HG03139 (cell line): Measurements from ENCODE around the gene PAPPA.

Source experiments
- ATAC-seq: cut with Tn5 transposase; IDR thresholded peaks from one replicate; pipeline ENCODE4 v1.9.1; 2021; ENCODE audit not compliant: unreplicated experiment

Gene PAPPA

GRCh38 chr9:116409638-116410037 lies 256.0 kb downstream of the PAPPA start:
- ATAC-seq = no peak

- ATAC-seq = no peak
Observed at GRCh38 chr9:116411506-116411905, 257.9 kb downstream of the PAPPA start.

GRCh38 chr9:116414374-116414773 lies 260.8 kb downstream of the PAPPA start:
- ATAC-seq = no peak

- no peak for ATAC-seq
Observed at GRCh38 chr9:116416421-116416820, 262.8 kb downstream of the PAPPA start.

- no peak for ATAC-seq
Observed at GRCh38 chr9:116417464-116417863, 263.9 kb downstream of the PAPPA start.

GRCh38 chr9:116419181-116419580 lies 265.6 kb downstream of the PAPPA start:
- ATAC-seq = no peak

GRCh38 chr9:116420993-116421538 lies 267.5 kb downstream of the PAPPA start:
- no peak for ATAC-seq

GRCh38 chr9:116422119-116422979 lies 268.8 kb downstream of the PAPPA start:
- no peak for ATAC-seq

GRCh38 chr9:116423149-116423548 lies 269.6 kb downstream of the PAPPA start:
- no peak for ATAC-seq

- ATAC-seq = no peak
Observed at GRCh38 chr9:116425244-116425643, 271.7 kb downstream of the PAPPA start.

GRCh38 chr9:116430849-116431248 lies 277.3 kb downstream of the PAPPA start:
- ATAC-seq = no peak

- no peak for ATAC-seq
Observed at GRCh38 chr9:116432051-116432450, 278.5 kb downstream of the PAPPA start.

GRCh38 chr9:116434314-116434713 lies 280.7 kb downstream of the PAPPA start:
- ATAC-seq = no peak

- ATAC-seq = no peak
Observed at GRCh38 chr9:116435706-116436105, 282.1 kb downstream of the PAPPA start.

- no peak for ATAC-seq
Observed at GRCh38 chr9:116436121-116436520, 282.5 kb downstream of the PAPPA start.

- no peak for ATAC-seq
Observed at GRCh38 chr9:116437411-116438370, 284.1 kb downstream of the PAPPA start.

GRCh38 chr9:116442528-116442927 lies 288.9 kb downstream of the PAPPA start:
- ATAC-seq = no peak

- no peak for ATAC-seq
Observed at GRCh38 chr9:116447934-116448333, 294.3 kb downstream of the PAPPA start.

GRCh38 chr9:116448431-116448830 lies 294.8 kb downstream of the PAPPA start:
- no peak for ATAC-seq

- no peak for ATAC-seq
Observed at GRCh38 chr9:116449949-116450348, 296.4 kb downstream of the PAPPA start.

- peak; percentile 83 for ATAC-seq
Observed at GRCh38 chr9:116450378-116451139, 297.0 kb downstream of the PAPPA start.
